Measurements from ENCODE around the gene CSPG4.
"Not testable (repeated sequence)": the region's sequence is repeated elsewhere in the genome, so short reads cannot be mapped to it uniquely, and the experiment has no call there.

CSPG4 gene

GRCh38 chr15:75725006-75725718 lies 12.5 kb upstream of the CSPG4 start:
- DNase-seq (ENCODE audit: low spot score) = no peak

DNA sequence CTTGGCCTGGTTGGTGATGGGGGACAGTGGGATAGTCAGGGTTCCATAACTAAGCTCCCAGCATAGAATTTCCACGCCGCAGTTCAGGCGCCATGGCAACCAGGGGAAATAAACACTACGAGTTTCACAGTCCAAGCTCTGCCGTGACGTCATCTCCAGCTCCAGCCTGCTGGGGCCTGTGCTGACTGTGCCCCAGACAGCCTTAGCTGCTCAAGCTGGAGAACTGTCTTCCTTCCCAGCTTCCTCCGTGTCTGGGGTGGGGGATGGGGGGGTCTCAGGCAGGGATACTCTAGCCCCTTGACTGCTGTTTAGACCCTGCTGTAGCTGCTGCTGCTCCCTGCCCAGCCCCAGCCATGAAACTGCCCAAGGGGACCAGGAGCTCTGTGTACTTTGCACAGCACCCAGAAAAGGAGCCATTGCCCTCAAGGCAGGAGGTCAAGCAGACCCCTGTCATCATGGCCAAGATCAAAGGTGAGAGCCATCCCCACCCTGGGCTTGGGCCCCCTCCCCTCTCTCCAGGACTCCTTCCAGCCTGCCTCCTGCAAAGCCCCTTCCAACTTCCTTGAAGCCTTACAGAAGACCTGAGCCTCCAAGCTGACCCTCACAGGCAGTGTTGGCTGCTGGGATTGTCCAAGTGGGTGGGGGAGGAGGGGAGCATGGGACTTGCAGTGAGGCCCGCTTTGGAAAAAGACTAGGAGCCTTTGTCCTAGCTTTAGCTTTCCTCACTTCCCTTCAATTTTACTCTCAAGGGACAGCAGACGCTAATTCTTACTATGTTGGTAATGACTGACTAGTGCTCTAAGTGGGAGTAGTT lies 11.4 kb upstream of the CSPG4 start:
- no peak for DNase-seq (ENCODE audit: low spot score)

GRCh38 chr15:75723171-75723846 lies 10.7 kb upstream of the CSPG4 start:
- DNase-seq (ENCODE audit: low spot score) = no peak

DNA sequence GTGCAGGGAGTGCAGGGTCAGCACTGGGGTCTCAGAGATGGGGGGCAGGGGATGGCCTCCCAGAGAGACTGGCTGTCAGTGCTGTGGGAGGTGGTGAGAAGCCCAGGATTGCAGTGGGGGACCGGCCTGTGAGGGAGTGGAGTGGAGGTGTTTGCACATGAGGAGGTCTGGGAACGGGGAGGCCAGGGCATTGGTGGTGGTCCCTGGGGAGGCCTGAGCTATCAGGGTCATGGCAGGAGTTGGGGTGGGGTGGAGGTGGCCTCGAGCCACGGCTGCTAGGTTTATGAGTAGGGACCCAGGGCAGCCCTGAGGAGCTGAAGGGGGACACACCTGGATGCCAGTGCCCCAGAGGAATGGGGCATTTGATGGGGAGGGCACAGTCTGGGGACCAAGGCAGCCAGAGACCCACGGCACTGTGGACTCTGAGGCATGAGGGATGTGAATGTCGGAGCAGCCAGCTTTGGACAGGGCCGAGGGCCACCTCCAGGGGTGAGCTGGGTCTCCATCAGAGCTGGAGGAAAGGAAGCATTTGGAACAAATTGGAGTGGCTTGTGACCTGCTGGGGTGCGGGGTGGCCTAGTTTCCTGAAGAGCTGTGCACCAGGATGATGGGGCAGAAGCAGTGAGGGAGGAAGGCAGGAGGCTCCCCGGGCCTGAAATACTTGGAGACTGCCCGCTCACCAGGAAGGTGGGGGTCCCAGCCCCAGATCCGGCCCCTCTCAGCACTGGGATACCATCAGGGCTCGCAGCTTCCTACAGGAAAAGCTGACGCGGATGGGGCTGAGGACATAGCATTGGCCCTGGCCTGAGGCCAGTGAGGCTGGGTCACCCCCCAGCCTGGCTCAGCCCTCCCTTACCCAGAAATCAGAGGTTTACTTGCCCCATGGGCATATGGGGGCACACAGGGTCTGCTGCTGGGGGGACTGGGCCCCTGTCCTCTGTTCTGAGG lies 9.5 kb upstream of the CSPG4 start:
- DNase-seq (ENCODE audit: low spot score) = no peak

GRCh38 chr15:75721480-75721922 lies 8.9 kb upstream of the CSPG4 start:
- DNase-seq (ENCODE audit: low spot score) = no peak

GRCh38 chr15:75720787-75721479 lies 8.3 kb upstream of the CSPG4 start:
- DNase-seq (ENCODE audit: low spot score) = no peak

DNA sequence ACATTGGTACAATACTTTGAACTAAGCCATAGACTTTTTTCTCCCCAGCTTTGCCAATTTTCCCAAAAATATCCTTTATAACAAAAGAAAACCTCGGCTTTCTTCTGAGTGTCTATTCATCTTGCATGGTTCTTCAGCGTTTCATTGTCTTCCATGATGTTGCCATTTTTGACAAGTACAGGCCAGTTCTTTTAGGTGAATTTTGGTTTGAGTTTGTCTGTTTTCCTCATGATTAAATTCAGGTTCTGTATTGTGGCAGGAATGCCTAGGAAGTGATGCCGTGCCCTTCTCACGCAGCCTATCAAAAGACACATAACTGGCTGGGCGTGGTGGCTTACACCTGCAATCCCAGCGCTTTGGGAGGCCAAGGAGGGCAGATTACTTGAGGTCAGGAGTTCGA lies 7.6 kb upstream of the CSPG4 start:
- no peak for DNase-seq (ENCODE audit: low spot score)

- DNase-seq (ENCODE audit: low spot score) = no peak
Measured at GRCh38 chr15:75718328-75718727, 5.7 kb upstream of the CSPG4 start.

DNA sequence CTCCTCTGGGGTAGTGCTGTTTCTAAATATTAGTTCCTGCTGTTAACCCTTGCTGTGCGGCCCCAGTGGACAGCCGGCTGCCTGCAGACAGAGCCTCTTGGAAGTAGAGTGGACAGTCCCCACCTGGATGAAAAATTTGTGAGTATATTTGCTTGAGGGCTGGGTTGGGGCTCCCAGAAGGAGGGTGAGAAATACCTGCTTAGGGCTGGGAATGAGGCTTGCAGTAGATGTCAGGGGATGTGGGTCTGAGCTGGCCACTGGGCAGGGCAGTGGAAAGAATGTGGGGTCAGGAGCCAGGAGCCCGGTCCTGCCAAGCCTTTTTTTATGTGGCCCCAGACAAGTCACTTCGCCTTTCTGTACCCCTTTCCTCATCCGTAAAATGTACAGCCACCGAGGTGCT lies 4.4 kb upstream of the CSPG4 start:
- DNase-seq (ENCODE audit: low spot score) = not testable (repeated sequence)

DNA sequence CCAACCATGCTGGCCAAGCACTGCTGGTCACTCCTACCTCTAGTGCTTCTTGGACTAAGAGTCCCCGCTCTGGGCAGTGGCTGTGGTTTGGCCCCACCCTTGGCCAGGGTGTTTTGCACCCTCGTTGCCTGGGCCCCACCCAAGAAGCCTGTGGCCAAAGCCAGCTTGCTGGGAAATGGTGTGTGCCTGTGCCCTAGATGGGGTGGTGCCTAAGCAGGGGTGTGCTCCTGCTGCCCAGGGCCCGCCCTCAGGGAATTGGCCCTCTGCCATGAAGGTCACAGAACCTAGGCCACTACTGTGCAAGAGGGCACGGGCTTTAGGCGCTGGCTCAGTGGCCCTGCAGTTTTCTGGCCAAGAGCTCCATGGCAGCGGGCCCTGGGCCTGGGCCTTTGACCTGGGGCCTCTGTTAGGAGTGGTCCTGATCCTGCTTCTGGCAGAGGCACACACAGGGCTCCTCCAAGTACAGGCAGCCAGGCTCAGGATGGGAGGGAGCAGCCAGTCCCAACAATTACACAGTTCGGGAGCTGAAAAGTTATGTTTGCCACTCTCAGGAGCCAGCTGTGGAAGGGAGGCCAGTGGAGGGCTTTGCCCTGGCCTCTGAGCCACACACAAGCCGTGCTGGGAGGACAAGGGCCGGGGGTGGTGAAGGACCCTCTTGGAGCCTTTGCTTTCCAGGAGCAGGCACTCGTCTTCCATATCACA lies 3.8 kb upstream of the CSPG4 start:
- not testable (repeated sequence) for DNase-seq (ENCODE audit: low spot score)

- DNase-seq (ENCODE audit: low spot score) = not testable (repeated sequence)
Measured at GRCh38 chr15:75715312-75715832, 2.7 kb upstream of the CSPG4 start.

DNA sequence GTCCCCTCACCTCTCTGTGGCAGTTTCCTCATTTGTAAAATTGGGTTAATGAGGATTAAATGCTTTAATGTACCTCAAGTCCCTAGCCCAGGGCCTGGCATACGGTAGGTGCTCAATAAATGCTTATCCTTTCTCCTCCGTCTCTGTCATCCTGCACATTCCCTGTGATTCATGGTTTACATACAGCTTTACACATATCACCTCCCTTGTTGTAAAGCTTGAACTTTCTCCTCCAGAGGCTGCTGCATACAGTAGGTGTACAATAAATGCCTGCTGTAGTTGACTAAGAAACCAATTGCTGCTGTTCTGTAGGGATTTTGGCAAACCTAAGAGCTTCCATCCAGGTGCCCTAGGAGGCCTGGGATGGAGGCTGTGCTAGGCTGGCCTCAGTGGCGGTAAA lies 1.5 kb upstream of the CSPG4 start:
- DNase-seq (ENCODE audit: low spot score) = no peak

GRCh38 chr15:75713338-75713895 lies 769 bp upstream of the CSPG4 start:
- no peak for DNase-seq (ENCODE audit: low spot score)

- not testable (repeated sequence) for DNase-seq (ENCODE audit: low spot score)
Measured at GRCh38 chr15:75711495-75711894, 1.2 kb downstream of the CSPG4 start.

DNA sequence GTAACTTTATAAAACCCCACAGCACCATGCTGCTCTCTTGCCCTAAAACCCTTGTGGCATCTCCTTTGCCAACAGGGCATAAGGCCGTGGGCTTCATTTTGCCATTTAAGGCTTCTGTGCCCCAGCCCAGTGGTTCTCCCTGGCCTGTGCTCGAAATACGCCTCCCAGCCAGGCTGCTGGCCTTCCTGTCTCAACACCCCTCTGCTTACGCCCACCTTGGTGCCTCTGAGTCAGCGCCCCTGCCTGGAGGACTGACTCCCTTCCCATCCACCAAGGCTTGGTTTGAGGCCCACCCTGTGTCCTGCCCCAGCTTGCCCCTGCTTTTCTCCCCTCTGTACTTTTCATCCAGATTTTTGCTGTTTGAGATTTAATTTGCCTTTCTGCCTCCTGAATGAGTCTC lies 1.8 kb downstream of the CSPG4 start:
- not testable (repeated sequence) for DNase-seq (ENCODE audit: low spot score)

DNA sequence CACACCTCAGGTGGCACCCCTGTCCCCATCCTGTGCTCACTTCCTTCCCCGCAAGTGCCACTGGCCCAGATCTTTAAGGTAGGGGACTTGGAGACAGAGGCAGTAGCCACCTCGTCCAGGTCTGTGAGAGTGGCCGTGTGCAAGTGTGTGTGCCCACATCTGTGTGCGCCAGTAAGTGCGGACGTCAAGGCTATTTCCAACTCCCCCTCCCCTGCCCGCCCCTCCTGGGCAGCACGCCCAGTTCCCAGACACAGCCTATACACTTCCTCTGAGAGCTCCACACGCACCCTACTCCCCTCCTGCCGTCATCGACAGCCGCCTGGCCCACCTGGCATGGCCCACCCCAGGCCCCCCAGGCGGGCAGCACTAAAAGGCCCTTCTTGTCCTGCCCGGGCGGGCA lies 3.2 kb downstream of the CSPG4 start:
- not testable (repeated sequence) for DNase-seq (ENCODE audit: low spot score)

DNA sequence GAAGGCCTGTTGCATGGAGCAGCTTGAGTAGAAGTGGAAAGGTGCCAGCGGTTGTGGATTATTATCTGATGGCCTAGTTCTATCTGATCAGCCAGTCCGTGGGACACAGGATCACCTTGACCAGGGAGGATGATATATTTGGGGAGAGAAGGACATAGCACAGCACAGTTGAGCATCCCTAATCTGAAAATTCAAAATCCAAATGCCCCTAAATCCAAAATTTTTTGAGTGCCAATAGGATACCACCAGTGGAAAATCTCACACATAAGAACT lies 6.0 kb downstream of the CSPG4 start:
- no peak for DNase-seq (ENCODE audit: low spot score)

DNA sequence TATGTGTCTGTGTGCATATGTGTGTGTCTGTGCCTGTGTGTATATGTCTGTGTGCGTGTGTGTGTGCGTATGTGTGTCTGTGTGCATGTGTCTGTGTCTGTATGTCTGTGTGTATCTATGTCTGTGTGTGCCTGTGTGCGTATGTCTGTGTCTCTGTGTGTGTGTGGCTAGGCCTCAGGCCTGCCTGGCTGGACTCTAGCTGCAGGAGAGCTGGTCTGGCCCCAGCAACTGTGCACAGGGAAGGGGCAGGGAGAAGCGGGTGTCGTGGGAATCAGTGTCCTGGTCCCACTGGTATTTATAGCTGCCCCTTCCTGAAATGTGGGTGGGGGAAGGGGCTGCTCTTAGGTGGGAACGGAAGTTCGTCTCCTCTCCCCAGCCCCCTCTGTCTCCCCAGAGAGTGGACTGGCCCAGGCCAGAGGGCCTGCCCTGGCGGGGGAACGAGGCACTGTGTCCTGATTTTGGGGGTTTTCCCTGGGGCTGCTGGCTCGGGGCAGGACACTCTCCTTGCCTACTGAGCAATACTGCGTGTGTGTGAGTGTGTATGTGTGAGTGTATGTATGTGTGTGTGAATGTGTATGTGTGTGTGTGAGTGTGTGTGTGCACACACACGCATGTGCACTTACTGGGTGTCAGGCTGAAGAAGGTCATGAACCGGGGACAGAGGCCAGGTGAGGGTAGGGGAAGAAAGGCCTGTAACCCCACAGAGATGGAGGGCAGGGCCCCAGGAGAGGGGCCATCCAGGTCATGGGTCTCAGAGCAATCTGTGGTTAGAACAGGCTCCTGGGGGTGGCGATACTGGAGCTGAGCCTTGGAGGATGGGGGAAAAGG lies 6.6 kb downstream of the CSPG4 start:
- no peak for DNase-seq (ENCODE audit: low spot score)

DNA sequence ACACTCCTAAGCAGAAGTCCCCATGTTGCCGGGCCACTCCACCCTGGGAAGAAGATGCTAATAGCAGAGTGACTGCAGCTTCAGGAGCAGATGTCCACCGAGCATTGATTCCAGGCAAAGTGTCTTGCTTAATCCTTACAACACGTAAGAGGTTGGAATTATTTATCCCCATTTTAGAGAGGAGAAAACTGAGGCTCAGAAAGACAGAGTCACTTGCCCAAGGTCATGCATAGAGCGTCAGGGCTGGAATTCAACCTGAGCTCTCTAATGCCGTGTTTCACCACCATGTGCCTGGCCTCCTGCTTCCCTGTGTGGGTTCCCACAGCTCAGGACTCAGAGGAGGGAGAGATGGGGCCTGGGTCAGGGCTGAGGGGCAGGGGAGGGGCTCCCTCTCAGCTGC lies 7.3 kb downstream of the CSPG4 start:
- DNase-seq (ENCODE audit: low spot score) = not testable (repeated sequence)

Data from CD4-positive, alpha-beta T cell treated with Interleukin-6 at 100 ng/mL for 8 hours (primary cell).